Epithelial cell of prostate (primary cell): ENCODE results near the gene UQCRC1.

Experiments
- DNase-seq: peaks from one replicate; pipeline ENCODE4 v3.0.0-alpha.2; 2011; ENCODE audit warnings: low read depth, low spot score
- H3K27ac ChIP-seq: fragments of 450-650 bp; 2 replicates; pipeline ENCODE4 v1.5.1; 2017; ENCODE audit warnings: mild to moderate bottlenecking

UQCRC1 gene

DNA sequence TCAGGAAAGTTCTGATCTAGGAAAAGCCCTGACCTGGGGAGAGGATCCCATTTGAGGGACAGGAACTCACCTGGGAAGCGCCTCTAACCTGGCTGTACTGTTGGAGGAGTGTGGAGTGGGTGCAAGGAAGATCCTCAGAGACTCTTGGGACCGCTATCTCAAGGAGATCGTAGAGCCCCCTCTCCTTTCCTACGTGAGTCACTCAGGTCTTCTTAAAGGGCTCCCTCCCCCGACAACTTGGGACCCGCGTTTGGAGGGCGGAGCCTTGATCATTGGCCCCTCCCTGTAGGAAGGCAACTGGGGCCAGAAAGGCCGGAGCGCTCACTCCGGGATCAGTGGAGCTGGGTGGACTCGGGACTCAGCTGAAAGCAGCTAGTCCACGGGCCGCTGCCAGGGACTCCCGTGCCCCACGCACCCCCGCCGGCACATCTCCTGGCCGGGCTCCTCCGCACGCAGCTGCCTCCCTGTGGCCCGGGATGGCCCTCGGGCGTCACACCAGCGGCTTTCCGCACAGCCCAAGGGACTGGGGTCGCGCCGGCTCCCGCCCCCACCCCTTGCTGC lies 25.3 kb upstream of the UQCRC1 start:
- no peak for DNase-seq
- peak overlapping the region; percentile 37 for H3K27ac ChIP-seq

DNA sequence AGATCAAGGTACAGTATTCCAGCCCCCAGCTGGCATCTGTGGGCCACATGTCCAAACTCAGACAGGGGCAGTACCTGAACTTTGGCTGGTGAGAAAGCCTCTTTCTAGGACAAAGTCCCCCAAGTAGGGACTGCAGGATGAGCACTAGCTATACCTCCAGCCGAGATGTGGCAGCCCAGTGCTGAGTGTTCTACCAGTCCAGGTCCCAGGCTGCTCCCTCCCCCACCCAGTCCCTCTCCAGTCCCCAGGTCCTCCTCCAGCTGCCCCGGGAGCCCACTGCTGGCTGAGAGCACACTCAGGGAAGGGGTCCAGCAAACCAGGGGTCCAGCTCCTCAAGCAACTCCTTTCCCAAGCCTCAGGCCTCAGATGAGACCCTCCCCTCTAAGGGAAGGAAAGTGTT lies 24.3 kb upstream of the UQCRC1 start:
- no peak for DNase-seq
- no peak overlapping the region for H3K27ac ChIP-seq

DNA sequence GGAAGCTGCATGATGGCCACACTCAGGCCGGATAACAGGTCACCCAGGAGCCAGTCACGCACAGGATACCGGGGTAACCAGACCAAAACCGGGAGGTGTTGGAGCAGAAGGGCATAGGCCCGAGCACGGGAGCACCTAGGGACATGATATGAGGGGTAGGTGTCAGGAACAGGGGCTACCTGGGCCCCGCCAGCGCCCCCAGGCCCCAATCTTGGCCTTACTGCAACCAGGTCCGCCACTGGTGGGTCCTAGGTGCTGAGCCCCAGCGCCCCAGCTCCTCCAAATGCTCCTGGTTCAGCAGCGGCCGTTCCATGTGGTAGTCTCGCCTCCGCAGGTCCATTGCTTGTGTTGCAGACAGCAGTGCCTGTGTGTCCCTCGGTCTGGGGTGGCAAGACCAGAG lies 23.8 kb upstream of the UQCRC1 start:
- no peak overlapping the region for H3K27ac ChIP-seq
- DNase-seq: no peak

DNA sequence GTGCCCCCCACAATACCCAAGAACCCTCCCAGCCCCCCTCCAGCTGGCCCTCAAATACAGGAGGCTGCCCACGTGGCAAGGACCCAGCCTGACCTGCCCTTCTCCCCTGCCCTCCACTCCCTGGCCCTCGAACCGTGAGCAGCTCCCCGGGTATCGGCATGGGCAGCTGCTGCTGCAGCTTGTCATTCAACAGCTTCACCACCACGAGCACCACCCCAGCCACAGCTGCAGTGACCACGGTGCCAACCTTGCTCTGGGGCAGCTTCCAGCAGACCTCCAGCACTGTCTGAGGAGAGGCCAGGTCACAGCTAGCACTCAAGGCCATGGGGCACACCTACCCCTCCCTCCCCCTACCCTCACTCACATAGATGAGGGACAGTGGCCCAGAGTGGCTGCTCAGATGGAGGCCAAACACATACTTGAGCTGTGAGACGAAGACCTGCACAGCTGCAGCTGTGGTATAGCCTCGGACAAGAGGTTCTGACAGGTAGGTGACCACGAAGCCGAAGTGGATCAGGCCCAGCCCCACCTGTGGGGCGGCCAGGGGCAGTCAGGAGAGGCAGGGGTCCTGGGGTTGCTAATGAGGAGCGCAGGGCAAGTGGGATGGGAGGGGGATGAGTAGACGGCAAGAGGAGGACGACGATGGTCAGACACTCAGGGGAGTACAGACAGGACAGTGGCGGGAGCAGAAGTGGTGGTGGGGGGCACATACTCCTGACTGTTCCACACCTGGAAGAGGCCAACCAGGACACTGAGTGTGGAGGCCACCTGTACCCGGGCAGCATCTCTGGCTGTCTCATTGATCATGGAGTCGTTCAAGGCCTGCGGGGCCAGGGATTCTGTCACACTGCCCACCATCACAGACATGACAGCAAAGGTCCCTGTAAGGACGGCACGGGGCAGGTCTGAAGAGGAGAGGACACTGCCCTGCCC lies 22.3 kb upstream of the UQCRC1 start:
- no peak for DNase-seq
- no peak overlapping the region for H3K27ac ChIP-seq

DNA sequence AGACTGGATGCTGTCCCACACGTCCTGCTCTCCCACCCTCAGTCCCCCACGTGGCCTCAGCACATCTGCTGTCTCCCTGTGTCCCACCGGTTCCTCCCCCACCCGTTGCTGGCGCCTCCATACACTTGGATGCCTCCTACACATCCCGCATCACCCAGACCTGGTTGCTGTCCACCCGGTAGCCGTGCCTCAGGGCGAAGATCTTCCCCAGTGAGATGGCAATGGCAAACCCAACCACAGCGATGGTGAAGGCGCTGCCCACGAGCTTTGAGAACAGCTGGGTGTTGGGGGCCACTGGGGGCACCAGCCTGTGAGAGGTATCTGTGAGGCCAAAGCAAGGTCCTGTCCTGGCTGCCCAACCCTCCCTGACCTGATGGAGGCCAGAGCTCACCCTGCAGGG lies 21.4 kb upstream of the UQCRC1 start:
- H3K27ac ChIP-seq: no peak overlapping the region
- DNase-seq: no peak

DNA sequence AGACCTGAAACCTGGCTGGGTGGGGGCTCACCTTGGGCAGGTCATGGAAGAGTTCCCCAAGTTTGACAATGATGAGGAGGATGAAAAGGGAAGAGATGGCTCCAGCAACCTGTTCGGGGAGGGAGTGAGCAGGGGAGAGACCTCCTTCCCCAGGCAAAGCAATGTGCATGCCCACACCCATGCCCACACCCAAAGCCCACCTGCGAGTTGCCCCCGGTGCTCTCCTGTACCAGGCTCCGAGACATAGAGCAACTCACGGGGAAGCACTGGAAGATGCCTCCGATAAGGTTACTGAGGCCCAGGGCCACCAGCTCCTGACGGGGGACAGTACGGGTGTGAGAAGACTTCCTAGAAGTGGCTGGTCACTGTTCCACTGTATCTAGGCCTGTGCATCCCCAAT lies 21.0 kb upstream of the UQCRC1 start:
- H3K27ac ChIP-seq: no peak overlapping the region
- no peak for DNase-seq

DNA sequence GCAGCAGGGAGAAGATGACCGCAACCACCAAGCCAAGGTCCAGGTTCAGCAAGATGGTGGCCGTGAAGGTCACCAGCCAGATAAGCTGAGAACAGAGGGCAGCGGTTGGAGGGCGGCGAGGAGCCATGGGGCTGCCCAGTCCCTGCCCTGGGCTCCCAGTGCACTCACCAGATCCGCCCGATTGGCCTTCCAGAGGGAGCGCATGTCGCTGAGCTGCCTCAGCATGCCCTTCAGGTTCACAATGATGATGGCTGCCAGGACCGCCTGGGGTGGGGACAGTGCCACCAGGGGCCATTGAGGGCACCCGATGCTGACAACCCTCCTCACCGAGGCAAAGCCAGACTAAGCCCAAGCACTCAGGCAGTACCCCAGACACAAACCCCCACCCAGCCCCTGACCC lies 20.4 kb upstream of the UQCRC1 start:
- H3K27ac ChIP-seq: no peak overlapping the region
- no peak for DNase-seq

DNA sequence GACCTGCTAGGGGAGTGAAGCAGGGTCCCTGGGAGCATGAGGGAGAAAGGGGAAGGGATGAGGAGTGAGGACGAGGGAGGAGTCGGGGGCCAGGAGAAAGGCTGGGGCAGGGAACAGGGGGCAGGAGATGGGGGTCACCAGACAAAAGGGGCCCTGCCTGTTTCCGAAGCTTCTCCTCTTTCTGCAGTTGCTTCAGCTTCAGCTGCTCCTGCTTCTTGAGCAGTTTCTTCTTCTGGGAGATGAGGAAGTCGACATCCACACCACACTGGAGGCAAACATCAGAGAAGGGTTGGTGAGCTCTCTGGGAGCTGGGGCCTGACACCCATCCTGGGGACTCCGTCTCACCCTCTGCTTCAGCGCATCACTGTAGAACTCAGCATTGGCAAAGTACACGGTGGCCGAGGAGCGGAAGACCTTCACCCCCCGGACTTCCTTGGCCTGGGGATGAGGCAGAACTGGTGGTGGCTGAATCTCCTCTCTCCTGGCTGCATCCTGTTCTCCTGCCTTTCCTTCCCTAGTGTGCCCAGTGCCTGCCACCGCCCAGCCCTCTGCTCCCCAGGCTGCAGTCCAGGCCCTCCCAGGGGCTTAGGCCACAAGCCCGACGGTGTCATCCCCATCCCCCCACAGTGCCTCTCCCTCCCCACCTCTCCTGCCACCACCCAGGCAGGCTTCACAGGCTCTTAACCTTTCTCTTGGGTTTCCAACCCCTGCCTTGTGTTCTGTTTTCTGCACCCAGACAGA lies 19.0 kb upstream of the UQCRC1 start:
- no peak for DNase-seq
- no peak overlapping the region for H3K27ac ChIP-seq

DNA sequence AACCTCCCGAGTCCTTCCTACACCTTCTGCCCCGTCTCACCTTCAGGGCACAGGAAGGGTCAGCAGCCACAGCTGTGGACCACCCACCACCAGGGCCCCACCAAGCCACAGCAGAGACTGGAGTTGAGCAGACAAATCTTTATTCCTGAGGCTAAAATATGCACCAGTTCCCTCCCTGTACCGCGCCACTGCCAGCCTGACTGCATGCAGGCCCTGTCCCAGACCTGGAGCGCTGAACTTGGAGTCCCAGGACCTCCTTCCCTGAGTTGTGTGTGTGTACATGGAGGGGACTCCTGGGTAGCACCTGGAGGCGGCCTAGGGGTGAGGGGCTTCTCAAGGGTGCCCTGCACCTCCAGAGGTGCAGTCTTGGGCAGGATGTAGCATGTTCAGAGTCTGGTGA lies 16.2 kb upstream of the UQCRC1 start:
- no peak overlapping the region for H3K27ac ChIP-seq

DNA sequence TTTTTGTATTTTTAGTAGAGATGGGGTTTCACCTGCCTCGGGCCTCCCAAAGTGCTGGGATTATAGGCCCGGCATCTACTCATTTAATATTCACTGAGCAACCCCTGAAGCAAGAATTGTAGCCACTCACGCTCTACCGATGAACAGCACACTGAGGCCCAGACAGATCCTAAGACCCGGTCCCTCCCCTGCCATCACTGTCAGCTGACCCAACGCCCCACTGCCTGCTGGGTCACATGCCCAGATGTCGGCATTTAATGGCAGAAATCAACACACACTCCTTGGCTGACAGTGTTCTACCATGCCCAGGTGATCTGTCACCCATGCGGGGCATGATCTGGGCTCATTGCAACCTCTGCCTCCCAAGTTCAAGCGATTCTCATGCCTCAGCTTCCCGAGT lies 15.3 kb upstream of the UQCRC1 start:
- H3K27ac ChIP-seq: no peak overlapping the region
- DNase-seq: no peak

More for the DNA sequence above, 16.2 kb upstream of the UQCRC1 start:
- DNase-seq: no peak

DNA sequence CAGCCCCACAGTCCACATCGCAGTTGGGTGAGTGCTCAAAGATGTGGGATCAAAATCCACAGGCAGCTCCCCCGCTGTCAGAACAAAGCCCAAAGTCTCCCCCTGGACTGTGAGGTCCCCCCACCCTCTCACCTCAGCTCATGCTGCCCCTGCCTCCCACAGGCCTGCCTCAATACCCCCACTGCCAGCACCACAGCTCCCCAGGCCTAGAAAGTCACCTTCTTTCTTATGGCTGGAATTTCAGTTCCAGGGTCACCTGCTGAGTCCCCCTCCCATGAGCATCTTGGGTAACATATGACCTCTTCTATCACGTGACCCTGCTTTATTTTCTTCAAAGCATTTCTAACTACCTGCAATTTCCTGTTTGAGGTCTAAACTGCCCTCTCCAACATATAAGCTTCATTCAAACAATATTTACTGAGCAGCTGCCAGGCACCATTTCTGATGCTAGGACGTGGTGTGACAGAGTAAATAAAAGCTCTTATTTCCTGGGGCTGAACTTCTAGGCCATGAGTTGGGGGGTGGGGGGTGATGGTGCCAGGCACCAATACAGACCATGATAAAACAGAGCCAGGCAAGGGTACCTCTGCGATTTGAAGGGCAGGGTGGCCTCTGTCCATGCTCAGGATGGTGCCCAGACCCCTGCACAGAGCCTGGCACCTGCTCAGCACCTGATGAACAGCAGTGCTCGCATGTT lies 14.6 kb upstream of the UQCRC1 start:
- DNase-seq: no peak
- no peak overlapping the region for H3K27ac ChIP-seq

DNA sequence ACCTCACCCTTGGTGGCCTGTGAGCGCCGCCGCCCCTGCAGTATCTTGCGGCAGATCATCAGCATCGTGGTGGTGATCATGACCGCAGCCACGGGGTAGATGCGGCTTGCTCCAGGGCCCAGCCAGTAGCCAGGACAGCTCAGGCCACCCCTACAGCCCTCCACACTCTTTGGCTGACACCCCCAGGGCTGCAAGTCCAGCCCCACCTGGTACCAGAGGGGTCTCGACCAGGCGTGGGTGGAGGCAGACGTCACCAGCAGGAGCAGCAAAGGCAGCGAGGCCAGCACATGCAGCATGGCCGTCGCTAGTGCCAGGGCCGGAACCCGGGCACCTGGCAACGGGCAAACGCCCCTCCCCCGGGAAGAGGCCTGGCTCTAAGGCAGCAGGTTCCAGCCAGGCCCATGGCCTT lies 12.0 kb upstream of the UQCRC1 start, which contains the start of gene TMEM89:
TMEM89 (minus strand) TSS at position 309 of the 409 bp plus-strand sequence; CDS start at position 296, 13 bp downstream.
- H3K27ac ChIP-seq: no peak within 1 kb of the TSS
- no peak for DNase-seq

DNA sequence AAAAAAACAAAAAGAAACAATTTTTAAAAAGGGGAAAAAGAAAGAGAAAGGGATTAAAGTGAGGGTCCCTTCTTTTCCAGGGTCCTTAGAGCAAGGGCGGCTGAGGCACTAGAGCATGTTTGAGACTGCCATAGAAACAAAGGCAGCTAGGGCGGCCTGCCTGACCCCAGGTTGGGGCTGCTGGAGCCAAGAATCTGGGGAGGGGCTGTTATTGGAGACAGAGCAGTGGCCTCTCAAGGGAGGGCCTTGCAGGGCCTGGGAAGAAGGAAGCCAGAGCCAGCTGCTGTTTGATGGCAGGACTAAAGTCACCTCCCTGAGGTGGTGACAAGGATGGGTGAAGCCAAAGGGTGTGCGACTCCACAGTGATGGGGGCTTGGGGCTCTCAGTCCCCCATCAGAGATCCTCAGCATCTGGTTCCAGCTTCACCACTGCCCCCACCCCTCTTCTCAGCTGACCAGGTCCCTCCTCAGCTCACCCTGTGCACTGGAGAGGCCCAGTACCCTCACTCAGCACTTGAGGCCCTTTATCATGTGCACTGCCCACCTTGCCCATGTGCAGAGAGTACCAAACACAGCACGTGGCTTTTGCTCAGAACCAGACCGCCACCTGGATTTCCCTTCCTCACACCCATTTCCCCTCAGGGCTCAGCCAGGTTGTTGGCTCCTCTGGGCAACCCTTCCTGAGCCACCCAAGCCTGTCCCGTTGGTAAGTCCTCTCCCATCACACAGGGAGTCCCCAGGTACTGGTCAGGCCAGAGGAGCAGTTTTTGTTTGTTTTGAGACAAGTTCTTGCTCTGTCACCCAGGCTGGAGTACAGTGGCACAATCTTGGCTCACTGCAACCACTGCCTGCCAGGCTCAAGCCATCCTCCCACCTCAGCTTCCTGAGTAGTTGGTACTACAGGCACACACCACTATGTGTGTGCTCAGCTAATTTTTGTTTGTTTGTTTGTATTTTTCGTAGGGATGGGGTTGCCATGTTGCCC lies 10.4 kb upstream of the UQCRC1 start:
- no peak overlapping the region for H3K27ac ChIP-seq
- no peak for DNase-seq

DNA sequence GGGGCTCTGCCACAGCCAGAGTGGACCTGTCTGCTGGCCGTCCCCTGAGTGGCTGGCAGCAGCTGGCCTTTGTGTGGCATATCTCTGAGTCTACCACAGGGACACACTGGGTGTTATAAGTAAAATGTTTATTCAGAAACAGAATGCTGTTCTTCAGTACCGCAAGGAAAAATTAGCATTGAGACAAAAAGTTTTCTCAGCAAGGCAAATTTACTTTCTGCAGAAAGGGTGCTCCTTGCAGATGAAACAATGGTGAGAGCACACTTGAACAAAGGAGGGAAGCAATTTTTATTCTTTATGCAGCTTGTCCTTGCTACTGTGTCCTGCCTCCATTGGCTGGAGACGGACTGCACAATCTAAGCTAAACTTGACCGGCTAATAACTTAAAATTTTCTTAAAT lies 8.1 kb upstream of the UQCRC1 start:
- DNase-seq: no peak
- H3K27ac ChIP-seq: no peak overlapping the region

DNA sequence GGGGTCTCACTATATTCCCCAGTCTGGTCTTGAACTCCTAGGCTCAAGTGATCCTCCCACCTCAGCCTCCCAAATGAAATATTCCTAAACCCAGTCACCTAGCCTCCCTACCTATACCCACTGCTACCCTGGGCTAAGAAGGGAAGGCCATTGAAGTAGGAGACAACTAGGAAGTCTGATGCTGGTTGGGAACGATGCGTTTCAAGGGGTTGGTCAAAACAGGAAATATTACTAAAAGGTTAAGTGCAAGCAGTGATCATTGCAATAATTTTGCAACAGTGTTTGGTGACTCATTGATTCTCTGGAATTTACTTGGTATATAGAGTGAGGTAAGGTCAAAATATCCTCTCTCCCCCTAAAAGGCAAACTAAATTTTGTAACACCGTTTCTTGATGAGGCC lies 4.6 kb upstream of the UQCRC1 start:
- peak overlapping the region; percentile 86 for H3K27ac ChIP-seq
- DNase-seq: peak; percentile 14

DNA sequence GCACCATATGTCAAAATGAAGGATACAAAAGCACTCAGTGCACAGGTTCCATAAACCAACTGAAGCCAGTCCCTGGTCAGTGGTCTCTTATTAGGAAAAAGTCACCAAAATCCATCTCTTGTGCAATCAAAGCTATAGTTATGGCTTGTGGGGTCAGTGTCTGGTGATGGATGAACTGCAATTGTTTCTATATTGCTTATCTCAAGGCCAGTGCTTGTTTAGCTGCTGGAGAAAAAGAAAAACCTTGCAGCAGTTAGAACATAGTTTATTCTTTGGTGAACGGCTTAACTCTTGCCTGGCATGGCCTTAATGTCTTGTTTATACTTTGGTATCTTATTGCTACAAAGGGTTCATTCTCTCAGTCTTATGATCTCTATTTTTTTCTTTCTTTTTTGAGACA lies 2.9 kb upstream of the UQCRC1 start:
- no peak for DNase-seq
- no peak overlapping the region for H3K27ac ChIP-seq

DNA sequence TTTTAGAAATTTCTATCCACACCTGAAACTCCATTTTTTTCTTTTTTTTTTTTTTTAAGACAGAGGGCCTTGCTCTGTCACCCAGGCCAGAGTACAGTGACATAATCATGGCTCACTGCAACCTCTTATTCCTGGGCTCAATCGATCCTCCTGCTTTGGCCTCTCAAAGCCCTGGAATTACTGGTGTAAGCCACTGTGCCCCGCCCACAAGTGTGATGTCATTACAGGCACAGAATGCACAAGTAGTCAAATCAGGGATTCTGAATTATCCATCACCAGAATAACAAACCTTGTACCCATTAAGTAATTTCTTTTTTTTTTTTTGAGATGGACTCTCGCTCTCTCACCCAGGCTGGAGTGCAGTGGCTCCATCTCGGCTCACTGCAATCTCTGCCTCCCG lies 1.9 kb downstream of the UQCRC1 start:
- H3K27ac ChIP-seq: no peak overlapping the region
- DNase-seq: no peak

DNA sequence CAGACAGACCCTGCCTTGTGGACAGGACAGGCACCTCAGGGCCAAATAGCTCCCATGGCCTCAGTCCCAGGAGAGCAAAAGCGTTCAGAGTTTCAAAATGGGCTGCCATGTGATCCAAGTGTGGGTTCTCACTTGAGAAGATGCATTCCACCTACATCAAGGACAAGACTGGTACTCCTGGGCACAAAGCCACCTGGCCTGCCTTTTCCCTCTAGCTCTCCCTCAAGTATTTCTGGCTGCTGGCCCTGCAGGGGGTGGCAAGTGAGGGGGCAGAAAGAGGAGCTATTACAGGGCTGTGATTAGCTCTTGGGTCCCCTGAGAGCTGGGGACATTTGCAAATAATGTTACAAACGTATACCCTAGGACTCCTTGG lies 7.8 kb downstream of the UQCRC1 start:
- DNase-seq: no peak
- H3K27ac ChIP-seq: no peak overlapping the region
